PC-3 (cell line): ENCODE data around the gene RPL29. TPM values are rescaled to one million over a fixed set of nuclear protein-coding genes. Genes with fewer than 3 reads are reported as not detected.
A peak's percentile ranks its signal among the peaks of the same experiment; 100 is the strongest.

Experiments used
- ATAC-seq: fragments of 200-7000 bp; cut with Tn5 transposase; 2 replicates; pipeline ENCODE4 v1.9.1; 2020; ENCODE audit warnings: mild to moderate bottlenecking, moderate library complexity
- BruUV-seq: library from RNA; stranded (reverse); fragments of 400-500 nt; replicated peaks from 2 replicates; lab custom pipeline; 2021; lab: Mats Ljungman, UMichigan
- CTCF ChIA-PET: fragments of 300-600 bp; sonication (Branson Sonifier 250); formaldehyde crosslinking; loops from one replicate; lab custom pipeline; 2022; ENCODE audit warnings: antibody characterized with exemption; lab: Charles Lee
- POLR2A ChIA-PET: fragments of 300-600 bp; sonication (Branson Sonifier 250); formaldehyde crosslinking; loops from one replicate; lab custom pipeline; 2022; ENCODE audit warnings: antibody characterized with exemption; ENCODE audit not compliant: unreplicated experiment; lab: Charles Lee
- DNase-seq: peaks from one replicate; pipeline ENCODE4 v3.0.0-alpha.2; 2015
- H2AFZ ChIP-seq: fragments of 300-600 bp; sonication (generic); 2 replicates; pipeline ENCODE4 v1.6.0; 2016; ENCODE audit warnings: antibody characterized with exemption, low read length
- H3F3A ChIP-seq: fragments of 300-600 bp; sonication (generic); one replicate; pipeline ENCODE4 v1.6.0; 2017; ENCODE audit warnings: antibody characterized with exemption, low read length, control low read depth, mild to moderate bottlenecking; ENCODE audit not compliant: unreplicated experiment
- H3K27ac ChIP-seq: fragments of 300-600 bp; sonication (generic); 2 replicates; pipeline ENCODE4 v1.5.1; 2016; ENCODE audit warnings: mild to moderate bottlenecking, low read length
- H3K27me3 ChIP-seq: fragments of 300-600 bp; sonication (generic); 2 replicates; pipeline ENCODE4 v1.6.1; 2016; ENCODE audit warnings: low read length, mixed read lengths
- H3K36me3 ChIP-seq: fragments of 300-600 bp; sonication (generic); 2 replicates; pipeline ENCODE4 v1.6.1; 2016; ENCODE audit warnings: low read depth, mixed run types, low read length, mixed read lengths
- H3K4me1 ChIP-seq: fragments of 300-600 bp; sonication (generic); 2 replicates; pipeline ENCODE4 v1.5.1; 2016; ENCODE audit warnings: low read length; ENCODE audit not compliant: insufficient read depth
- H3K4me2 ChIP-seq: fragments of 300-600 bp; sonication (generic); 2 replicates; pipeline ENCODE4 v1.6.0; 2016; ENCODE audit warnings: low read length
- H3K4me3 ChIP-seq: fragments of 300-600 bp; sonication (generic); 2 replicates; pipeline ENCODE4 v1.5.1; 2016; ENCODE audit warnings: mild to moderate bottlenecking, low read length, mixed read lengths
- H3K79me2 ChIP-seq: fragments of 300-600 bp; sonication (generic); 2 replicates; pipeline ENCODE4 v1.6.1; 2017; ENCODE audit warnings: low read length, mixed read lengths
- H3K9ac ChIP-seq: fragments of 300-600 bp; sonication (generic); 2 replicates; pipeline ENCODE4 v1.6.0; 2016; ENCODE audit warnings: mild to moderate bottlenecking, low read length
- H3K9me2 ChIP-seq: fragments of 300-600 bp; sonication (generic); replicated peaks from 2 replicates; pipeline ENCODE4 v1.6.1; 2016; ENCODE audit warnings: mixed run types, low read length, mixed read lengths
- H3K9me3 ChIP-seq: fragments of 300-600 bp; sonication (generic); 2 replicates; pipeline ENCODE4 v1.6.1; 2016; ENCODE audit warnings: low read length, mixed read lengths
- H4K20me1 ChIP-seq: fragments of 300-600 bp; sonication (generic); 2 replicates; pipeline ENCODE4 v1.6.1; 2016; ENCODE audit warnings: low read length, mixed read lengths
- EZH2 ChIP-seq: fragments of 300-600 bp; sonication (generic); IDR thresholded peaks from one replicate; pipeline ENCODE4 v1.6.1; 2017; ENCODE audit warnings: antibody characterized with exemption, mild to moderate bottlenecking, low read length; ENCODE audit not compliant: unreplicated experiment
- EZH2phosphoT487 ChIP-seq: fragments of 300-600 bp; sonication (generic); IDR thresholded peaks from 2 replicates; pipeline ENCODE4 v1.6.1; 2018; ENCODE audit warnings: mild to moderate bottlenecking, antibody characterized with exemption, low read length, borderline replicate concordance
- intact Hi-C: fragments of 100-400 bp; cut with micrococcal nuclease; formaldehyde crosslinking; loops from 2 replicates; pipeline ENCODE4 v1.9.0; 2023
- total RNA-seq: library from RNA; depleted of rRNA; stranded (reverse); fragments of >200 nt; gene quantifications from 2 replicates; pipeline ENCODE4 v1.2.3, GENCODE V29; 2014
- TF ChIP-seq, protein P1 (sequence below): fragments of 300-600 bp; sonication (generic); conservative IDR thresholded peaks from 2 replicates; pipeline ENCODE4 v1.5.1; 2017; ENCODE audit warnings: antibody characterized with exemption, low read depth, mild to moderate bottlenecking, low read length

RPL29 gene
- total RNA-seq, 1 experiment from 2014 or later, result 1,807 TPM

DNA sequence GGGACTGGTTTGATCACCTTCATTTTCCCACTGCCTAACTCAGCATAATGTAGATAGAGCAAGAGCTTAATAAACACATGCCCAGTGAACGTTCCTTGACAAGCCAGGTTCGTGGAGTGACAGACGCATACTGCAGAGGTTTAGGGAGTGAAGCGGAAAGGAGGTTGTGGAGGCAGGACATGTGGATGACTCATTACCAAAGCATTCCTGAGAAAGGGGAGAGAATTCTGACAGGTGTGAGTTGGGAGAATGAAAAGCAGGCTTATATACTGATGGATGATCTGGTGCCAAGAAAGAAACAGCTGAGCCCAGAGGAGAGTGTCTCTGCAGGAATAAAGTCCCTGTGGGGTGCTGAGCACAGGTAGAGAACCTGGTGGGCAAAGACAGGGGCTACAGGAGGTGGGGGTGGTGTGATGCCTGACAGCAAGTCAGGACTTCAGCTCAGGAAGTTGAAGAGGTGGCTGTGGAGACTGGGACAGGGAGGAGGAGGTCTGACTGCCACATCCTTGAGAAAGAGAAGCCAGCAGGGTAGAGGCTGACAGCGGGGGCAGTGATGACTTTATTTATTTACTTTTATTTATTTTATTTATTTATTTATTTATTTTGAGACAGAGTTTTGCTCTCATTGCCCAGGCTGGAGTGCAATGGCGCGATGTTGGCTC, 2.4 kb upstream of the RPL29 start:
- peaks cover 24% of the 10 kb centered on the region for H3K79me2 ChIP-seq
- H3K9me3 ChIP-seq, result no peaks in the 10 kb centered on the region
- peak; percentile 68 for ATAC-seq
- BruUV-seq, result no TSS peak
- H3K27me3 ChIP-seq, result no peaks in the 10 kb centered on the region
- H3K36me3 ChIP-seq, result peaks cover 19% of the 10 kb centered on the region
- ChIA-PET CTCF (interaction anchor here (0.5 to 1.0 kb wide), 6 partner anchors 15 to 1673 kb away, joined by 3 to 4 read pairs (median 3); partner anchors contain the start of gene ABHD14B), POLR2A (interaction anchor here (0.6 kb wide), 2 partner anchors 33 to 48 kb away, joined by 3 to 4 read pairs; no protein-coding TSS in a partner anchor)
- 0 out of 2 replicates have a peak overlapping the region, but pooled peaks have one; percentile 5 for H2AFZ ChIP-seq
- DNase-seq, result peak; percentile 92
- peak overlapping the region; percentile 67 for H3K4me2 ChIP-seq
- no peak overlapping the region for H3K9ac ChIP-seq
- H3K4me1 ChIP-seq, result peaks cover 22% of the 10 kb centered on the region
- intact Hi-C loops, result loop anchor here (1.0 to 2.0 kb wide), 2 partner anchors 15 to 23 kb away; partner anchors contain the start of genes ABHD14A, ABHD14B and ACY1
- H3F3A ChIP-seq, result peaks cover 10% of the 10 kb centered on the region
- no peaks in the 10 kb centered on the region for H3K9me2 ChIP-seq
- H4K20me1 ChIP-seq, result 0 out of 2 replicates have a peak, but pooled peaks cover 4% of the 10 kb centered on the region
- H3K27ac ChIP-seq, result peak overlapping the region; percentile 15; the same call in 1 of the 2 replicates
- TF ChIP-seq EZH2phosphoT487, result no peak
- no peak for TF ChIP-seq EZH2
- TF ChIP-seq, protein P1, sequence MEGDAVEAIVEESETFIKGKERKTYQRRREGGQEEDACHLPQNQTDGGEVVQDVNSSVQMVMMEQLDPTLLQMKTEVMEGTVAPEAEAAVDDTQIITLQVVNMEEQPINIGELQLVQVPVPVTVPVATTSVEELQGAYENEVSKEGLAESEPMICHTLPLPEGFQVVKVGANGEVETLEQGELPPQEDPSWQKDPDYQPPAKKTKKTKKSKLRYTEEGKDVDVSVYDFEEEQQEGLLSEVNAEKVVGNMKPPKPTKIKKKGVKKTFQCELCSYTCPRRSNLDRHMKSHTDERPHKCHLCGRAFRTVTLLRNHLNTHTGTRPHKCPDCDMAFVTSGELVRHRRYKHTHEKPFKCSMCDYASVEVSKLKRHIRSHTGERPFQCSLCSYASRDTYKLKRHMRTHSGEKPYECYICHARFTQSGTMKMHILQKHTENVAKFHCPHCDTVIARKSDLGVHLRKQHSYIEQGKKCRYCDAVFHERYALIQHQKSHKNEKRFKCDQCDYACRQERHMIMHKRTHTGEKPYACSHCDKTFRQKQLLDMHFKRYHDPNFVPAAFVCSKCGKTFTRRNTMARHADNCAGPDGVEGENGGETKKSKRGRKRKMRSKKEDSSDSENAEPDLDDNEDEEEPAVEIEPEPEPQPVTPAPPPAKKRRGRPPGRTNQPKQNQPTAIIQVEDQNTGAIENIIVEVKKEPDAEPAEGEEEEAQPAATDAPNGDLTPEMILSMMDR, result no peak
- H3K4me3 ChIP-seq, result peak overlapping the region; percentile 6; the same call in 1 of the 2 replicates

DNA sequence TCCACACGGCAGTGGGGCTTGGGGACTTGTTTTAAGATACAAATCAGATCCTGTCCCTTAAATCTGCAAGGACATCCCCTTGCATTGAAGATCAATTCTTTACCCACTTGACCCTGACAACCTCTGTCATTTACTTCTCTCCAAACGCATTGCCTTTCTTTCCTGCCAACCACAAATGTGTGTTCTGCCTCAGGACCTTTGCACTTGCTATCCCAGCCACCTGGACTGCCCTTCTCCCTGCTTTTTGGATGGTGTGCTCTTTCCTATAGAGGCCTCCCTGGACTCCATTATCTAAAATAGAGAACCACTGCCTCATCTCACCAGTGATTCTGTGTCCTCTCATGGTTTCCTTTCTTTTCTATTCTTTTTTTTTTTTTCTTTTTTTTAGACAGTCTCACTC, 1.5 kb upstream of the RPL29 start:
- H3K79me2 ChIP-seq, result peaks cover 31% of the 10 kb centered on the region
- BruUV-seq, result no TSS peak
- H3K4me3 ChIP-seq, result no peak overlapping the region
- peaks cover 17% of the 10 kb centered on the region for H3F3A ChIP-seq
- intact Hi-C loops, result no loop called here
- H2AFZ ChIP-seq, result no peak overlapping the region
- POLR2A ChIA-PET, result interaction anchor here (0.6 kb wide), 2 partner anchors 33 to 49 kb away, joined by 3 to 4 read pairs; no protein-coding TSS in a partner anchor
- no peak overlapping the region for H3K27ac ChIP-seq
- H3K9me2 ChIP-seq, result no peaks in the 10 kb centered on the region
- 0 out of 2 replicates have a peak, but pooled peaks cover 4% of the 10 kb centered on the region for H4K20me1 ChIP-seq
- H3K9me3 ChIP-seq, result no peaks in the 10 kb centered on the region
- peaks cover 27% of the 10 kb centered on the region for H3K36me3 ChIP-seq
- H3K4me1 ChIP-seq, result peaks cover 22% of the 10 kb centered on the region
- no peak for ATAC-seq
- DNase-seq, result no peak
- TF ChIP-seq, protein P1, result no peak
- TF ChIP-seq EZH2, result no peak
- TF ChIP-seq EZH2phosphoT487, result no peak
- no peaks in the 10 kb centered on the region for H3K27me3 ChIP-seq
- no peak overlapping the region for H3K9ac ChIP-seq
- H3K4me2 ChIP-seq, result no peak overlapping the region
- CTCF ChIA-PET, result interaction anchor here (0.6 to 1.0 kb wide), 3 partner anchors 23 to 148 kb away, joined by 3 to 4 read pairs (median 3); partner anchors contain the start of gene ABHD14B
